Measurements from ENCODE around the gene MEIS2.

Gene MEIS2

GRCh38 chr15:37105029-37105428 is 4.7 kb upstream of the MEIS2 start:
- DNase-seq (no peak), ATAC-seq (ENCODE audit: insufficient read depth, low read depth) (no peak)
- no peak overlapping the region for H3K4me3 ChIP-seq (ENCODE audit: low read depth in 1 of 2, low read length in 2 of 2)
- no peaks in the 10 kb centered on the region for H3K79me2 ChIP-seq (ENCODE audit: insufficient read depth, low read length)
- H3K9ac ChIP-seq (ENCODE audit: low read depth, low read length), result no peak overlapping the region
- H3K27me3 ChIP-seq (ENCODE audit: insufficient read depth, low read length, poor library complexity), result no peaks in the 10 kb centered on the region
- no peaks in the 10 kb centered on the region for H3K36me3 ChIP-seq (ENCODE audit: insufficient read depth, low read length)
- no peaks in the 10 kb centered on the region for H3K4me1 ChIP-seq (ENCODE audit: insufficient read depth, low read length)
- H3K9me3 ChIP-seq (ENCODE audit: insufficient read depth, low read length, severe bottlenecking), result no peaks in the 10 kb centered on the region
- TF ChIP-seq EZH2 (IDR thresholded peaks at IDR 0.05; ENCODE audit: borderline replicate concordance, low read depth, low read length, severe bottlenecking) (no peak), CTCF (IDR thresholded peaks at IDR 0.05; ENCODE audit: borderline replicate concordance, extremely low read depth, low read length, poor library complexity, severe bottlenecking) (no peak)
- H3K27ac ChIP-seq (ENCODE audit: low read length), result no peak overlapping the region
- no peaks in the 10 kb centered on the region for H4K20me1 ChIP-seq (ENCODE audit: insufficient read depth, low read length)
- no peak overlapping the region for H3K4me2 ChIP-seq (ENCODE audit: insufficient read depth, low read length)
- no peak overlapping the region for H2AFZ ChIP-seq (ENCODE audit: low read depth, low read length)

- ATAC-seq (ENCODE audit: insufficient read depth, low read depth) (no peak), DNase-seq (no peak)
- Histone ChIP-seq H3K27me3 (ENCODE audit: insufficient read depth, low read length, poor library complexity) (no peaks in the 10 kb centered on the region), H3K4me2 (ENCODE audit: insufficient read depth, low read length) (no peak overlapping the region), H4K20me1 (ENCODE audit: insufficient read depth, low read length) (no peaks in the 10 kb centered on the region), H3K27ac (ENCODE audit: low read length) (no peak overlapping the region), H3K79me2 (ENCODE audit: insufficient read depth, low read length) (no peaks in the 10 kb centered on the region), H3K4me3 (ENCODE audit: low read depth in 1 of 2, low read length in 2 of 2) (no peak overlapping the region), H3K9ac (ENCODE audit: low read depth, low read length) (no peak overlapping the region), H3K4me1 (ENCODE audit: insufficient read depth, low read length) (no peaks in the 10 kb centered on the region), H2AFZ (ENCODE audit: low read depth, low read length) (no peak overlapping the region), H3K9me3 (ENCODE audit: insufficient read depth, low read length, severe bottlenecking) (no peaks in the 10 kb centered on the region), H3K36me3 (ENCODE audit: insufficient read depth, low read length) (no peaks in the 10 kb centered on the region)
- TF ChIP-seq CTCF (IDR thresholded peaks at IDR 0.05; ENCODE audit: borderline replicate concordance, extremely low read depth, low read length, poor library complexity, severe bottlenecking) (no peak), EZH2 (IDR thresholded peaks at IDR 0.05; ENCODE audit: borderline replicate concordance, low read depth, low read length, severe bottlenecking) (no peak)
Measured at GRCh38 chr15:37104424-37104981, 4.2 kb upstream of the MEIS2 start.

GRCh38 chr15:37103475-37104423 is 3.4 kb upstream of the MEIS2 start:
- no peaks in the 10 kb centered on the region for H3K27me3 ChIP-seq (ENCODE audit: insufficient read depth, low read length, poor library complexity)
- ATAC-seq (ENCODE audit: insufficient read depth, low read depth), result no peak
- no peak overlapping the region for H3K27ac ChIP-seq (ENCODE audit: low read length)
- H4K20me1 ChIP-seq (ENCODE audit: insufficient read depth, low read length), result no peaks in the 10 kb centered on the region
- H3K9ac ChIP-seq (ENCODE audit: low read depth, low read length), result no peak overlapping the region
- H3K79me2 ChIP-seq (ENCODE audit: insufficient read depth, low read length), result no peaks in the 10 kb centered on the region
- H3K36me3 ChIP-seq (ENCODE audit: insufficient read depth, low read length), result no peaks in the 10 kb centered on the region
- DNase-seq, result no peak
- no peak overlapping the region for H3K4me2 ChIP-seq (ENCODE audit: insufficient read depth, low read length)
- TF ChIP-seq CTCF (IDR thresholded peaks at IDR 0.05; ENCODE audit: borderline replicate concordance, extremely low read depth, low read length, poor library complexity, severe bottlenecking), result no peak
- no peak for TF ChIP-seq EZH2 (IDR thresholded peaks at IDR 0.05; ENCODE audit: borderline replicate concordance, low read depth, low read length, severe bottlenecking)
- no peaks in the 10 kb centered on the region for H3K9me3 ChIP-seq (ENCODE audit: insufficient read depth, low read length, severe bottlenecking)
- H2AFZ ChIP-seq (ENCODE audit: low read depth, low read length), result no peak overlapping the region
- H3K4me1 ChIP-seq (ENCODE audit: insufficient read depth, low read length), result no peaks in the 10 kb centered on the region
- no peak overlapping the region for H3K4me3 ChIP-seq (ENCODE audit: low read depth in 1 of 2, low read length in 2 of 2)

All from DND-41 (cell line).